Retina (tissue), 1 donor: ENCODE measurements around the gene POP7.
A peak's percentile ranks its signal among the peaks of the same experiment; 100 is the strongest.
"Not testable (repeated sequence)": the region's sequence is repeated elsewhere in the genome, so short reads cannot be mapped to it uniquely, and the experiment has no call there.

Experiments used
- DNase-seq: peaks from one replicate; pipeline ENCODE4 v3.0.0-alpha.2; 2016

POP7 gene

DNA sequence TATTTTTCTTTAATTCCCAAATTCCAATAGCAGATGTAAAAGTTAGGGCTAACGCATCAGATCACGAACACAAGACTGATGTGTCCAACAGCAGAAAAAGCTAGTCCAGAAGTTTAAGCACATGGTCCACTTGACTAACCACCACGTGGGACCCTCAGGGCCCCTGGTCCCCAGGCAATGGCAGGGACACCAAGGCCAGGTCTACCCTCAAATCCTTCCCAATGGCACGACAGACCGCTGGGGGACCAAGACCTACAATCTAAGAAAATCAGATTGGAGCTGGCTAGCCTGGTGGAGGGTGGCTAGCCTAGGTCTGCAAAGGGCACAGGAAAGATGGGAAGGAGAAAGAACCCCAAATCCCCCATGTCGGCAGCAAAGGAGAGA is 13.4 kb upstream of the POP7 start:
- no peak for DNase-seq

GRCh38 chr7:100693312-100694097 is 12.4 kb upstream of the POP7 start:
- no peak for DNase-seq

DNA sequence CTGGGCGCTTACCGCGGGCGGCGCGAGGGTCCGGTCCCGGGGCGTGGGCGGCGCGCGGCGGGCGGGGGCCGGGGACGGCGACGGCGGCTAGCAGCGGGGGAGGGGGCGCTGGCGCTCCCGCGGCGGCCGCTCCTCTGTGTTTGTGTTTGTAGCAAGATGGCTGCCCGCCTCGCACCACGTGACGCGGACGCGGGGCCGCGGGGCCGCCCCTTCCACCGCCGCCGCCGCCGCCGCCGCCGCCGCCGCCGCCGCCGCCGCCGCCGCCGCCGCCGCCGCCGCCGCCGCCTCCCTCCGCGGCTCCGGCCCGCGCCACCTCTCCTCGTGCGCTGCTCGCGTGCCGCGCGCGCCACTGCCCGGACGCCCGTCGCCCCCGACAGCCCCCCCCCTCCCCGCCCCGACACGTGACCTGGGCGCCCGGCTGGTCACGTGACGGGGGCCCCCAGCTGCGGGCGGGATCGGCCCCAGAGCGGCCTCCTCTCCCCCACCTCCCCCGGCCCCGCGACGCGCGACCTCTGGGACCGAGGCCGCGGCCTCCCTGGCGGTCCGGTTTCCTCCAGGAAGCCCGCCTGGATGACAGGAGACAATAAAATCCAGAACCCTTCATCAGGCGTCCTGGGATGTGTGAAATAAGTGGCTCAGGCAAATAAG is 11.7 kb upstream of the POP7 start, which contains the start of gene GIGYF1:
GIGYF1 (minus strand) TSS at position 153 of the 648 bp plus-strand sequence. CDS start 6,012 bp downstream, outside the sequence.
- peak; percentile 55 for DNase-seq

DNA sequence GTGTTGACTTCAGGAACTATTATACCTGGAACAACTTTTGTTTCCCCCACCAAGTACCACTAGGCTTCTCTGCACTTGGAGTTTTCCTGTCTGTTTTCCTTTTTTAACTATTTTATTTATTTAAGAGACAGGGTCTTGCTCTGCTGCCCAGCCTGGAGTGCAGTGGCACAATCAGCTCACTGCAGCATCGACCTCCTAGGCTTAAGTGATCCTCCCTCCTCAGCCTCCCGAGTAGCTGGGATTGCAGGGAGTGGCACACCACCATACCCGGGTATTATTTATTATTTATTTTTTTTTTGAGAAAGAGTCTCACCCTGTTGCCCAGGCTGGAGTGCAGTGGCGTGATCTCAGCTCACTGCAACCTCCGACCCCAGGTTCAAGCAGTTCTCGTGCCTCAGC is 9.8 kb upstream of the POP7 start:
- no peak for DNase-seq

DNA sequence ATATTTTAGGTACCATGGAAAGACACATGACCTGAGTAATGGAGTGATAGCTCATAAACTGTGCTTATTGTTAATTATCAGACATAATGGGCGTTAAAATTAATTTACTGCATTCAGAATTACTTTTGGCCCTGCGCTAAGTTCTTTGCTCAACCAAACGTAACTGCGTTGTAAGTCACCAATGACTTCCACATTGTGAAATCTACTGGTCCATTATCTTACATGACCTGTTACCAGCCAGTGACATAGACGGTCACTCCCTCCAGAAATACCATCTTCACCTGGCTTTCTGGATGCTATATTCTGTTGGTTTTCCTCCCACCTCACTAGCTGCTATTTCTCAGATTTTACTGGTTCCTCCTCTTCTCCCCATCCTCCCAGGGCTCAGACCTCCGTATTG is 6.9 kb upstream of the POP7 start:
- DNase-seq, result no peak

- not testable (repeated sequence) for DNase-seq
Observed at GRCh38 chr7:100701089-100701488, 4.8 kb upstream of the POP7 start.

DNA sequence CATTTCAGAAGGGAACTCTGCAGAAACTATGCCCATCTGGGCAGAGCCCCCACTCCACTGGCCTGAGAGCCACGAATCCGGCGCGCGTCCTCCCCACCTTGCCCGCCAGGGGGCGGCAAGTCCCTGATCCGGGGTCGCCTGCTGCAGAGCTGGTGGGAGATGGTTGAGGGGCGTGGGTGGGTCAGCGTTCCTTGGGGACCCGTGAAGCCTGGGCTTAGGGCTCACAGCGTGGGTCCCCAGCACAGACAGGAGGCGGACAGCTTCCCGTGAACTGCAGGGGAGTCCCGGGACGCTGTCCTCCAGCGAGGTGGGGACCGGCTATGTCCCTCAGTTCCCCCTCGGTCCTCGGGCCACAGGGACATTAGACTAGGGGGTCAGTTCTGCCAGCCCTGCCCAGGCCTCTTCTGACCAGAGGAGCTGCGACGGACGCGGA is 585 bp upstream of the POP7 start:
- DNase-seq, result peak; percentile 94

DNA sequence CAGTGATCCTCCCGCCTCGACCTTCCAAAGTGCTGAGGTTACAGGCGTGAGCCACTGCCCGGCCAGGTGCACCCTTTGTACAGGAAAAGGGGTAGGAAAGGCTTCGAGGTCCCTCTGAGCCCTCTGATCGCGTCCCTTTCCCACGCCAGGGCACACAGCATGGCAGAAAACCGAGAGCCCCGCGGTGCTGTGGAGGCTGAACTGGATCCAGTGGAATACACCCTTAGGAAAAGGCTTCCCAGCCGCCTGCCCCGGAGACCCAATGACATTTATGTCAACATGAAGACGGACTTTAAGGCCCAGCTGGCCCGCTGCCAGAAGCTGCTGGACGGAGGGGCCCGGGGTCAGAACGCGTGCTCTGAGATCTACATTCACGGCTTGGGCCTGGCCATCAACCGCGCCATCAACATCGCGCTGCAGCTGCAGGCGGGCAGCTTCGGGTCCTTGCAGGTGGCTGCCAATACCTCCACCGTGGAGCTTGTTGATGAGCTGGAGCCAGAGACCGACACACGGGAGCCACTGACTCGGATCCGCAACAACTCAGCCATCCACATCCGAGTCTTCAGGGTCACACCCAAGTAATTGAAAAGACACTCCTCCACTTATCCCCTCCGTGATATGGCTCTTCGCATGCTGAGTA is 871 bp downstream of the POP7 start:
- no peak for DNase-seq

GRCh38 chr7:100708395-100708794 is 2.5 kb downstream of the POP7 start:
- DNase-seq, result no peak

- no peak for DNase-seq
Observed at GRCh38 chr7:100710452-100710851, 4.5 kb downstream of the POP7 start.

- no peak for DNase-seq
Observed at GRCh38 chr7:100711369-100711768, 5.4 kb downstream of the POP7 start.

DNA sequence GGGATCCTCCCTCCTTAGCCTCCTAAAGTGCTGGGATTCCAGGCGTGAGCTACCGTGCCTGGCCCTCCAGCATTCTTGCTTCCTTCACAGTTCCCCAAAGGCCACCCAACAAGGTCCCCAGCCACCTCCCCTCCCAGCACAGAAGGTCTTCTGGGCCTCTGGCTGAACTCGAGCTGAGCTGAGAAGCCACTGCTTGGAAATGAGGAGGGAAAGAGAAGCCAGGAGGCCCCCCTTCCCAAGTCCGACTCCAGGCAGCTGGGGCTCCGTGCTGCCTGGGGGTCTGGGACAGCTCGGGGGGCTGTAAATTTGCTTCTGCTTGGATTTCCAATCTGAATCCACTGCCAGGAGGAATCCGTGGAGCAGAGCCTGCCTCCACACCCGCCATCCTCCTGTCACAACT is 8.8 kb downstream of the POP7 start:
- DNase-seq, result no peak

DNA sequence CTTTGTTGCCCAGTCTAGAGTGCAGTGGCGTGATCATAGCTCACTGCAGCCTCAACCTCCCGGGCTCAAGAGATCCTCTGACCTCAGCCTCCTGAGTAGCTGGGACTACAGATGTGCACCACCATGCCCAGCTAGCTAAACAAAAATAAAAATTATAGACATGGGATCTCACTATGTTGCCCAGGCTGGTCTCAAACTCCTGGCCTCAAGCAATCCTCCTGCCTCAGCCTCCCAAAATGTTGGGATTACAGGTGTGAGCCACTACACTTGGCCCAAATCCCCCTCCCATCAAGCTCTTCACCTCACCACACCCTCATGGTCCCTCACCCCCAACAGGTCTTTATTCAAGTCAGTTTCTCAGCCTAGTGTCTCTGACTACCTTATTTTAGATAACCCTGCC is 11.2 kb downstream of the POP7 start:
- DNase-seq, result not testable (repeated sequence)

DNA sequence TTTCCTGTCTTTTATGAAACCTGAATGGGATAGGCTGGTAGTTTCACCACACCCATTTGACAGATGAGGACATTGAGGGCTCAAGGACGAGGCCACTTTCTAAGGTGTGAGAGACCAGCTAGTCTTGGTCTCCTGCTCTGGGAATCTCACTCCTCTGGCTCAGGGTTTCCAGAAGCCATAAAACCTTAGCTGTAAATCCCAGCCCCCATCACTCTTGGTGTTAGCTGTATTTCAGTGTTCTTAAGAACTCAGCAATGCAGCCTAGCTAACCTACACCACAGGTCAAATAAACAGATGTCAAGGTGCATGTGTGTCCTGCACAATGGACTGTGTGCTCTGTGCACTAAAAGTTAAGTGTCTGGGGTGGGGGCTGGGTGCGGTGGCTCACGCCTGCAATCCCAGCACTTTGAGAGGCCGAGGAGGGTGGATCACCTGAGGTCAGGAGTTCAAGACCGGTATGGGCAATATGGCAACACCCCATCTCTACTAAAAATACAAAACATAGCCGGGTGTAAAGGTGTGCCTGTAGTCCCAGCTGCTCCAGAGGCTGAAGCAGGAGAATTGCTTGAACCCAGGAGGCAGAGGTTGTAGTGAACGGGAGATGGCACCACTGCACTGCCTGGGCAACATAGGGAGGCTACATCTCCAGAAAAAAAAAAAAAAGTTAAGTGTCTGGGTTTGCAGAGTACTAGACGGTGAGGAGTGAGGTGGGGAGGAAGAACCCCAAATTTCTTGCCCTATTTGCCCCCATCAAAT is 13.8 kb downstream of the POP7 start:
- DNase-seq, result no peak

DNA sequence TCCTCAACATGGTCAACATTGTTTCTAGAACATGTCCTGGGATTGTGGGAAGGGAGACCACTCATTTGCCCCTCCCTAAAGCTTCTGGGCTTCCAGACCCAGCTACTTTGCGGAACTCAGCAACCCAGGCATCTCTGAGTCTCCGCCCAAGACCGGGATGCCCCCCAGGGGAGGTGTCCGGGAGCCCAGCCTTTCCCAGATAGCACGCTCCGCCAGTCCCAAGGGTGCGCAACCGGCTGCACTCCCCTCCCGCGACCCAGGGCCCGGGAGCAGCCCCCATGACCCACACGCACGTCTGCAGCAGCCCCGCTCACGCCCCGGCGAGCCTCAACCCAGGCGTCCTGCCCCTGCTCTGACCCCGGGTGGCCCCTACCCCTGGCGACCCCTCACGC is 14.4 kb downstream of the POP7 start, which contains the start of gene EPO:
EPO (plus strand) TSS at position 190 of the 392 bp plus-strand sequence. CDS start 513 bp downstream, outside the sequence.
- no peak for DNase-seq

- no peak for DNase-seq
Observed at GRCh38 chr7:100720671-100721504, 15.0 kb downstream of the POP7 start.

DNA sequence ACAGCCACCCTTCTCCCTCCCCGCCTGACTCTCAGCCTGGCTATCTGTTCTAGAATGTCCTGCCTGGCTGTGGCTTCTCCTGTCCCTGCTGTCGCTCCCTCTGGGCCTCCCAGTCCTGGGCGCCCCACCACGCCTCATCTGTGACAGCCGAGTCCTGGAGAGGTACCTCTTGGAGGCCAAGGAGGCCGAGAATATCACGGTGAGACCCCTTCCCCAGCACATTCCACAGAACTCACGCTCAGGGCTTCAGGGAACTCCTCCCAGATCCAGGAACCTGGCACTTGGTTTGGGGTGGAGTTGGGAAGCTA is 15.5 kb downstream of the POP7 start:
- no peak for DNase-seq

DNA sequence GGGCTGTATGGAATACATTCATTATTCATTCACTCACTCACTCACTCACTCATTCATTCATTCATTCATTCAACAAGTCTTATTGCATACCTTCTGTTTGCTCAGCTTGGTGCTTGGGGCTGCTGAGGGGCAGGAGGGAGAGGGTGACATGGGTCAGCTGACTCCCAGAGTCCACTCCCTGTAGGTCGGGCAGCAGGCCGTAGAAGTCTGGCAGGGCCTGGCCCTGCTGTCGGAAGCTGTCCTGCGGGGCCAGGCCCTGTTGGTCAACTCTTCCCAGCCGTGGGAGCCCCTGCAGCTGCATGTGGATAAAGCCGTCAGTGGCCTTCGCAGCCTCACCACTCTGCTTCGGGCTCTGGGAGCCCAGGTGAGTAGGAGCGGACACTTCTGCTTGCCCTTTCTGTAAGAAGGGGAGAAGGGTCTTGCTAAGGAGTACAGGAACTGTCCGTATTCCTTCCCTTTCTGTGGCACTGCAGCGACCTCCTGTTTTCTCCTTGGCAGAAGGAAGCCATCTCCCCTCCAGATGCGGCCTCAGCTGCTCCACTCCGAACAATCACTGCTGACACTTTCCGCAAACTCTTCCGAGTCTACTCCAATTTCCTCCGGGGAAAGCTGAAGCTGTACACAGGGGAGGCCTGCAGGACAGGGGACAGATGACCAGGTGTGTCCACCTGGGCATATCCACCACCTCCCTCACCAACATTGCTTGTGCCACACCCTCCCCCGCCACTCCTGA is 16.7 kb downstream of the POP7 start:
- DNase-seq, result no peak

DNA sequence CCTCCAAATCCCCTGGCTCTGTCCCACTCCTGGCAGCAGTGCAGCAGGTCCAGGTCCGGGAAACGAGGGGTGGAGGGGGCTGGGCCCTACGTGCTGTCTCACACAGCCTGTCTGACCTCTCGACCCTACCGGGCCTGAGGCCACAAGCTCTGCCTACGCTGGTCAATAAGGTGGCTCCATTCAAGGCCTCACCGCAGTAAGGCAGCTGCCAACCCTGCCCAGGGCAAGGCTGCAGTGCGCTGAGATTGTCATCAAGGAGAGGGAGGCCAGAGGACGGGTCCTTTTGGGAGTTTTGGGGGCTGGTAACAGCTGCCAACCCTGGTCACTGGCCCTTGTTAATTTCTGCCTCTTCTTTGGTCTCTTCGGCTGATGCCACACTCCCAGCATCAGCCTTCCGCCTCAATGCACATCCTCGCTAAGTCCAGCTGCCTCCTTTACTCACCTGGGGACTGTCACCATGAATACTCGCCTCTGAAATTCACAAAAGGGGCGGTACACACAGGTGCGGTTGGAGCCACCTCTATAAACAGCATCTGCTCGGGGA is 17.9 kb downstream of the POP7 start:
- DNase-seq, result no peak

DNA sequence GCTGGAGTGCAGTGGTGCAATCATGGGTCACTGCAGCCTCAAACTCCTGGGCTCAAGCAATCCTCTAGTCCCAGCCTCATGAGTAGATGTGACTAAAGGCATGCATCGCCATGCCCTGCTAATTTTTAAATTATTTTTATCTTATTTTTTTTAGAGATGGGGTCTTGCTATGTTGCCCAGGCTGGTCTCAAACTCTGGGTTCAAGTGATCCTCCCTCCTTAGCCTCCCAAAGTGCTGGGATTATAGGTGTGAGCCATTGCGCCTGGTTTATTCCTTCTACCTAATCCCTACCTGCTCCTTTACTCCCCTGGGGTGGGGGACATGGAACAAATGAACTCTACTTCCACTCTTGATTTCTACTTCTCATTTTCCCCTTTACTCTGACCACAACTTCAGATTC is 18.4 kb downstream of the POP7 start:
- DNase-seq, result not testable (repeated sequence)
